SJSA1 (cell line): Measurements from ENCODE around the gene TRIP6. TPM values are rescaled to one million over a fixed set of nuclear protein-coding genes. Genes with fewer than 3 reads are reported as not detected.

ENCODE experiments used
- DNase-seq, 2 experiments: peaks; one replicate each; pipeline ENCODE4 v3.0.0-alpha.2; 2015 to 2020; ENCODE audit warnings: low spot score in 2 of 2, low read depth in 1 of 2
- H3K27ac ChIP-seq: fragments of 250-450 bp; sonication (Bioruptor Pico); 2 replicates; pipeline ENCODE4 v1.5.1; 2020; ENCODE audit warnings: mild to moderate bottlenecking, moderate library complexity
- H3K27me3 ChIP-seq: fragments of 250-450 bp; sonication (Bioruptor Pico); replicated peaks from 2 replicates; pipeline ENCODE4 v1.5.1; 2020; ENCODE audit warnings: mild to moderate bottlenecking, moderate library complexity
- H3K36me3 ChIP-seq: fragments of 250-450 bp; sonication (Bioruptor Pico); 2 replicates; pipeline ENCODE4 v1.5.1; 2020; ENCODE audit warnings: mild to moderate bottlenecking
- H3K4me1 ChIP-seq: fragments of 250-450 bp; sonication (Bioruptor Pico); replicated peaks from 2 replicates; pipeline ENCODE4 v1.6.1; 2021; ENCODE audit warnings: mild to moderate bottlenecking
- H3K4me3 ChIP-seq: fragments of 250-450 bp; sonication (Bioruptor Pico); 2 replicates; pipeline ENCODE4 v1.5.1; 2020; ENCODE audit warnings: mild to moderate bottlenecking
- H3K9me3 ChIP-seq: fragments of 250-450 bp; sonication (Bioruptor Pico); replicated peaks from 2 replicates; pipeline ENCODE4 v1.5.1; 2020; ENCODE audit warnings: mild to moderate bottlenecking
- total RNA-seq: library from RNA; depleted of rRNA; stranded (reverse); fragments of >200 nt; shearing (Covaris generic); gene quantifications from 2 replicates; pipeline ENCODE4 v1.2.3, GENCODE V29; 2014; rRNA removed

TRIP6 gene
- total RNA-seq = 88.0 and 95.9 TPM in 2 replicates

GRCh38 chr7:100867040-100867775, at the start of gene TRIP6:
Gene TRIP6 (plus strand): TSS chr7:100867387. CDS start chr7:100867498, 111 bp downstream.
- H3K4me1 ChIP-seq = peaks cover 23% of the 10 kb centered on the region
- no peaks in the 10 kb centered on the region for H3K27me3 ChIP-seq
- no peaks in the 10 kb centered on the region for H3K9me3 ChIP-seq
- peak within 1 kb of the TSS; percentile 92 for H3K4me3 ChIP-seq
- H3K27ac ChIP-seq = peak within 1 kb of the TSS; percentile 98
- DNase-seq = peak; percentile 93 to 95
- H3K36me3 ChIP-seq = peaks cover 51% of the 10 kb centered on the region

DNA sequence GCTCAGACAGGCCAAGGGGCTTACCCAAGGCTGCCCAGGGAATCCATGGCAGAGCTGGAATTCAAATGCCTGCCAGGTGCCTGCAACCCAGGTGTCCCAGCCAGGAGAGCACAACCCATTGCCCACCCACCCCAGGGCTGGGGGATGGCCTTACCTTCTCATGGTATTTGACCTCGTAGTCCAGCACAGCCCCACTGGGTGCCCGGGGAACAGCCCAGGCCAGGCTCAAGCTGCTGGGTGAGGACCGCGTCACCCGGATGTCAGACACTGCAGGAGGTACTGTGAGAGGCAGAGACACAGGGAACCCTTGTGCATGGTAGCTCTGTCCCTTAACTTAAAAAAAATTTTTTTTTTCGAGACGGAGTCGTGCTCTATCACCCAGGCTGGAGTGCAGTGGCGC, 48.8 kb upstream of the TRIP6 start:
- no peaks in the 10 kb centered on the region for H3K9me3 ChIP-seq
- H3K27me3 ChIP-seq = no peaks in the 10 kb centered on the region
- no peak overlapping the region for H3K4me3 ChIP-seq
- no peak overlapping the region for H3K27ac ChIP-seq
- peaks cover 67% of the 10 kb centered on the region for H3K36me3 ChIP-seq
- DNase-seq = no peak
- H3K4me1 ChIP-seq = no peaks in the 10 kb centered on the region

DNA sequence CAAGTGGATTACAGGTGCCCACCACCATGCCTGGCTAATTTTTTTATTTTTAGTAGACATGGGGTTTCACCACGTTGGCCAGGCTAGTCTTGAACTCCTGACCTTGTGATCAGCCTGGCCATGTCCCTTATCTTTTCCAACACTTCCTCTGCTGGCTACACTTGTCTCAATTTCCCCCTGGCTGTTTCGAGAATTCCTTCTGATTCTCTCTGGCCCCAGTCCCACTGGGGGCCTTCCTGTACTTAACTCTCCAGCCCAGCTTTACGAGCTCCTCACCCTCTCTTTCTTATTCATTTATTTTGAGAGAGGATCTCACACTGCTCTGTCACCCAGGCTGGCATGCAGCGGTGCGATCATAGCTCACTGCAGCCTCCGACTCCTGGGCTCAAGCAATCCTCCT, 48.4 kb upstream of the TRIP6 start:
- no peak for DNase-seq
- no peaks in the 10 kb centered on the region for H3K9me3 ChIP-seq
- no peak overlapping the region for H3K4me3 ChIP-seq
- no peak overlapping the region for H3K27ac ChIP-seq
- no peaks in the 10 kb centered on the region for H3K4me1 ChIP-seq
- H3K27me3 ChIP-seq = no peaks in the 10 kb centered on the region
- H3K36me3 ChIP-seq = peaks cover 67% of the 10 kb centered on the region

DNA sequence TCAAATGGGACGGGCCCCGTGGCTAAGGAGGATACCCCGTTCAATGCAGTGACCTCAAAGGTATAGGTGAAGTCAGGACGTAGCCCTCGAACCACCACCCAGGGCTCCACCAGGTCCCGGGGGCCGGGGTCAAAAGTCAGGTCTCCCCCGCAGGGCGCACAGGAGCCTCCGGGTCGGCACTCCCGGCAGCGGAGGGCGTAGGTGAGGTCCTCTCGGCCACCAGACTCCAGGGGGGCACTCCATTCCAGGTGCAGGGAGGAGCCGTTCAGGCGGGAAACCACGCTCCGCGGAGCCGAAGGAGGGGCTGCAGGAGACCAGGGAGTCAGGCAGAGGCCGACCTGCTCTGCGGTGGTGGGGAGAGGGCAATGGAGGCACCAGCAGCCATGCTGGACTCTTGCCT, 47.6 kb upstream of the TRIP6 start:
- no peak for DNase-seq
- H3K27ac ChIP-seq = no peak overlapping the region
- H3K27me3 ChIP-seq = no peaks in the 10 kb centered on the region
- peaks cover 67% of the 10 kb centered on the region for H3K36me3 ChIP-seq
- no peaks in the 10 kb centered on the region for H3K9me3 ChIP-seq
- H3K4me1 ChIP-seq = no peaks in the 10 kb centered on the region
- no peak overlapping the region for H3K4me3 ChIP-seq

GRCh38 chr7:100822236-100823139, 44.7 kb upstream of the TRIP6 start:
- no peaks in the 10 kb centered on the region for H3K27me3 ChIP-seq
- peaks cover 23% of the 10 kb centered on the region for H3K4me1 ChIP-seq

GRCh38 chr7:100823140-100823525, 44.1 kb upstream of the TRIP6 start:
- peaks cover 29% of the 10 kb centered on the region for H3K4me1 ChIP-seq
- no peak overlapping the region for H3K27ac ChIP-seq
- DNase-seq = no peak
- H3K4me3 ChIP-seq = no peak overlapping the region
- peaks cover 63% of the 10 kb centered on the region for H3K36me3 ChIP-seq
- H3K9me3 ChIP-seq = no peaks in the 10 kb centered on the region
- H3K27me3 ChIP-seq = no peaks in the 10 kb centered on the region

More at GRCh38 chr7:100822236-100823139, 44.7 kb upstream of the TRIP6 start:
- Histone ChIP-seq H3K27ac (no peak overlapping the region), H3K36me3 (peaks cover 63% of the 10 kb centered on the region), H3K9me3 (no peaks in the 10 kb centered on the region), H3K4me3 (no peak overlapping the region)
- no peak for DNase-seq

DNA sequence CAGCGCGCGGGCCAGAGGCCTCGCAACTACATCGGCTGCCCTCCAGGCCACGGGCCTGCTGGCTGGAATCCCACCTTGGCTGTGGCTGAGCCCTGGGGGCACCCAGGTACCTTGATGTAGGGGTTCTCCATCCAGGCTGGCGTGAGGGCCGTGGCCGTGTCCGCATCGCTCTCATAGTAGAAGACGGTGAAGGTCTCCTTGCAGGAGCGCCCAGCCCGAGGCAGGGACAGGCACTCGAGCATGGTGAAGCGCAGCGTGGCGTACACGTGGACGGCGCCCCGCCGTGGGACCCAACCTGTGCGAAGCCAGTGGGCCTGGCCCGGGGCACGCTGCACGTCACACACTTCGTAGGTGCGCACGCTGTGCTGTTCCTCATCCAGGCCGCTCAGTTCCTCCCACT, 43.7 kb upstream of the TRIP6 start:
- peaks cover 31% of the 10 kb centered on the region for H3K4me1 ChIP-seq
- no peak for DNase-seq
- no peaks in the 10 kb centered on the region for H3K27me3 ChIP-seq
- no peaks in the 10 kb centered on the region for H3K9me3 ChIP-seq
- H3K36me3 ChIP-seq = peaks cover 62% of the 10 kb centered on the region
- no peak overlapping the region for H3K27ac ChIP-seq
- no peak overlapping the region for H3K4me3 ChIP-seq

DNA sequence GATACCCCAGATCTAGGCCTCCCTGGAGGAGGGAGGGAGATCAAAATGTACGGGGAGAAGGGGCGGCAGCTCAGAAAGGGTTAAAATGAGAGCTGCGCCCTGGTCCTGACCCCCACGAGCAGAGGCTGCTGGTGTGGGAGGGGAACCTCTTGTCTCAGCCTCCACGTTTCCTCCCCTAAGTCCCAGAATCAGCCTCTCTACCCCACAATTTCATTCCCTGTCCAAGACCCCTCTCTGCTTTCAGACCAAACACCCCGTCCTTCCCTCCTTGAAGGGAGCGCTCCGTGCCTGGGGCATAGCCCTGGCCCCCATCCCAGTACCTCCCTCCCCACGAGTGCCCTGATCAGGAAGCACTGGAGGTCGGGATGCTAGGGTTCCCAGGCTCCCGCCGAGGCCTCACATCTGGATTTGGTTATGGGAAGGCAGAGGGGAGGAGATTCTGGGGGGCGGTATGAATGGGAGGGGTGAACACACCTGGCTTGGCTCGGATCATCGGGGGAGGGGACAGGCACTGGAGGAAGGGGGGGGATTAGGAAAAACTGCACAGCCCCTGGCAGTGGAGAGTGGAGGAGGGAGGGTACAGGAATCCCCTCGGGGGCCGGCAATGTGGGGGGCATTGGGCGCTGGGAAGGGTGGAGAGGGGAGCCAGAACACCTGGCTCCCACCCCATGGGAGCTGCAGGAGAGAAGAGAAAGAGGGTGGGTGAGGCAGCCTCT, 42.5 kb upstream of the TRIP6 start:
- Histone ChIP-seq H3K27me3 (no peaks in the 10 kb centered on the region), H3K4me1 (peaks cover 31% of the 10 kb centered on the region), H3K36me3 (peaks cover 51% of the 10 kb centered on the region), H3K27ac (no peak overlapping the region), H3K9me3 (no peaks in the 10 kb centered on the region), H3K4me3 (no peak overlapping the region)
- DNase-seq = no peak

GRCh38 chr7:100825215-100825671, 41.9 kb upstream of the TRIP6 start:
- no peaks in the 10 kb centered on the region for H3K27me3 ChIP-seq
- H3K36me3 ChIP-seq = peaks cover 46% of the 10 kb centered on the region
- H3K4me1 ChIP-seq = peaks cover 31% of the 10 kb centered on the region
- H3K9me3 ChIP-seq = no peaks in the 10 kb centered on the region
- no peak for DNase-seq
- no peak overlapping the region for H3K4me3 ChIP-seq
- no peak overlapping the region for H3K27ac ChIP-seq

GRCh38 chr7:100825751-100826513, 41.3 kb upstream of the TRIP6 start:
- Histone ChIP-seq H3K4me1 (peaks cover 31% of the 10 kb centered on the region), H3K36me3 (peaks cover 40% of the 10 kb centered on the region), H3K4me3 (peak overlapping the region; percentile 85), H3K27ac (no peak overlapping the region), H3K27me3 (no peaks in the 10 kb centered on the region), H3K9me3 (no peaks in the 10 kb centered on the region)
- DNase-seq = peak in 1 of 2 experiments; percentile 29

DNA sequence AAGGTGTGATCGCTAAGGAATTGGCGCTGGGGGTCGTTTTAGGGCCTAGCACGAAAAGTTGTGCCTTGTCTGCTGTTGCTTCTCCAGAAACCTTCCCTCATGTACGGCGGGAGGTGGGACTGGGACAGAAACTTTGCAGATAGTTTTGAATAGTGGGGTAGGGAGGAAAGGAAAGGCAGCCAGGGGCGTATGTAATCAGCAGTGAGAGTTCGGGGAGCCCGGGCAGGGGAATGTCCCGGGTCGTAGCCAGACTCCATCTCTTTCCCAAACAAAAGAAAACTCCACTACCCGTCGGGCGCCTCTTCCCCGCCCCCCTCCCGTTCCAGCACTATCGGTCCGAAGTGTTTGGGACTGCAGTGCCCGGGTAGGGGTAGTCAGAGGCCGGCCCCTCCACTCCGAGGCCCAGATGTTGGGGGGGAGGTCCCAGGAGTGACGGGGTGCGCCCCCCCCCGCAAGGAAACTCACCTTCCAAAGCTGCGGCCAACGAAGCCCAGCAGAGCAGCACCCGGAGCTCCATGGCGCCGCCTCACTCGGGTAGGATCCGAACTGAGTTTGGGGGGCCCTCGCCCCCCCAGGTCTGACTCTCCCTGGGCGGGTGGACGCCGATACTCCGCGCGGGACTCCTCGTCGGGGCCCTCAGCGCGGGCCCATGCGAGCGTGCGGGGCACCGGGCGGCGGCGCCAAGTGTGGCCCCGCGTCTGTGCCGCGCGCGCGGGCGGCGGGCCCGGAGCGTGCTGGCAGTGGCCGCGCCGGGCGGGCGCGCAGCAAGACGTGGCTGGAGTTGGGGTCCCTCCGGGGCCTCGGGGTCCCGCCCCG, 40.5 kb upstream of the TRIP6 start:
- Histone ChIP-seq H3K9me3 (no peaks in the 10 kb centered on the region), H3K4me3 (peak overlapping the region; percentile 85), H3K27me3 (no peaks in the 10 kb centered on the region), H3K4me1 (peaks cover 31% of the 10 kb centered on the region), H3K36me3 (peaks cover 37% of the 10 kb centered on the region), H3K27ac (no peak overlapping the region; the same call in 1 of the 2 replicates)
- DNase-seq = peak in 1 of 2 experiments; percentile 43
